ENCODE results near the gene HCN2.

The HCN2 gene

DNA sequence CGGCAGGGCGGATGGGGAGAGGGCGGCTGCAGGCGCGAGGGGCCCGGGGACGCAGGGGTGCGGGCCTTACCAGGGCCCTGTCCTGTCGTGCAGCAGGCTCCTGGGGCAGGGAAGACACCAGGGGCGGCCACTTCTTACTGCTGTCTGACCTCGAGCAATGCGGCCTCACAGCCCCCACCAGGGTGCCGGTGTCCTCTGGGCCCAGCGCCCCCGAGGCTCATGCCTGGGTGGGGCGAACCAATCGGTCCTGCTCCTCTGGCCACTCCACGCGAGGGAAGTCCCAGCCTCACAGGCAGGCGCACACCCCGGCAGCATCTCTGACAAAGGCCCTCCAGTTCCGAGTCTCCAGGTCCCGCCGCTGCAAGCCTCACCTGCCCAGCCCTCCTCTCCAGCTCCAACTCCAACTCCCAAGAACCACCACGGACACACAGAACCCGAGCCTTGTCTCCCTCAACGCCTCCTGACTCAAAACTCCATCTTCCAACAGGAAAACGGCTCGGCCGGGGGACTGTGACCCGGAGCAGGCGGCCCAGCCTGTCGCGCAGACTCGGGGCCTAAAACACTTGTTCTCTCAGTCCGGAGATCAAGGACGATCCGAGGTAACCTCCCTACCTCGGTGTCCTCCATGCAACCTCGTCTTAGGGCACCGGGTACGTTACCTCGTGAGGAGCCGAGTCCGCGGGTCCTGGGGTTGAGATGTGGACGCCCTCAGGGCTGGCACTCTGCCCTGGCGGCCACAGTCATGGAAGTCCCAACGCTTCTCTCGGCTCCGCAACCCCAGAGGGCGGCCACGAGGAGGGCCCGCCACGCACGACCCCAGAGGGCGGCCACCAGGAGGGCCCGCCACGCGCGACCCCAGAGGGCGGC lies 56.5 kb downstream of the HCN2 start:
- Histone ChIP-seq H3K4me2 (ENCODE audit: low read length) (no peak overlapping the region), H2AFZ (ENCODE audit: low read length) (no peak overlapping the region), H4K20me1 (ENCODE audit: insufficient read depth, low read length) (no peaks in the 10 kb centered on the region), H3K79me2 (ENCODE audit: insufficient read depth, low read length) (no peaks in the 10 kb centered on the region), H3K4me1 (ENCODE audit: insufficient read depth, low read length, severe bottlenecking) (peaks cover 4% of the 10 kb centered on the region), H3F3A (ENCODE audit: insufficient read depth, low read length) (no peaks in the 10 kb centered on the region; the same call in 1 of the 2 replicates), H3K9ac (ENCODE audit: low read length) (no peak overlapping the region), H3K27ac (ENCODE audit: low read depth, low read length, poor library complexity, severe bottlenecking) (no peak overlapping the region), H3K9me2 (ENCODE audit: low read depth, low read length) (no peaks in the 10 kb centered on the region), H3K36me3 (ENCODE audit: insufficient read depth, low read length) (peaks cover 66% of the 10 kb centered on the region), H3K4me3 (ENCODE audit: low read depth, low read length, poor library complexity, severe bottlenecking) (no peak overlapping the region), H3K27me3 (ENCODE audit: insufficient read depth, low read length) (no peaks in the 10 kb centered on the region; the same call in 1 of the 2 replicates), H3K9me3 (ENCODE audit: low read length) (no peaks in the 10 kb centered on the region)
- TF ChIP-seq, protein P1, sequence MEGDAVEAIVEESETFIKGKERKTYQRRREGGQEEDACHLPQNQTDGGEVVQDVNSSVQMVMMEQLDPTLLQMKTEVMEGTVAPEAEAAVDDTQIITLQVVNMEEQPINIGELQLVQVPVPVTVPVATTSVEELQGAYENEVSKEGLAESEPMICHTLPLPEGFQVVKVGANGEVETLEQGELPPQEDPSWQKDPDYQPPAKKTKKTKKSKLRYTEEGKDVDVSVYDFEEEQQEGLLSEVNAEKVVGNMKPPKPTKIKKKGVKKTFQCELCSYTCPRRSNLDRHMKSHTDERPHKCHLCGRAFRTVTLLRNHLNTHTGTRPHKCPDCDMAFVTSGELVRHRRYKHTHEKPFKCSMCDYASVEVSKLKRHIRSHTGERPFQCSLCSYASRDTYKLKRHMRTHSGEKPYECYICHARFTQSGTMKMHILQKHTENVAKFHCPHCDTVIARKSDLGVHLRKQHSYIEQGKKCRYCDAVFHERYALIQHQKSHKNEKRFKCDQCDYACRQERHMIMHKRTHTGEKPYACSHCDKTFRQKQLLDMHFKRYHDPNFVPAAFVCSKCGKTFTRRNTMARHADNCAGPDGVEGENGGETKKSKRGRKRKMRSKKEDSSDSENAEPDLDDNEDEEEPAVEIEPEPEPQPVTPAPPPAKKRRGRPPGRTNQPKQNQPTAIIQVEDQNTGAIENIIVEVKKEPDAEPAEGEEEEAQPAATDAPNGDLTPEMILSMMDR (IDR thresholded peaks at IDR 0.05; ENCODE audit: low read length) = no peak
- TF ChIP-seq EZH2 (IDR thresholded peaks at IDR 0.05; ENCODE audit: borderline replicate concordance, low read length) = no peak

- Histone ChIP-seq H3K79me2 (ENCODE audit: insufficient read depth, low read length) (no peaks in the 10 kb centered on the region), H3K27ac (ENCODE audit: low read depth, low read length, poor library complexity, severe bottlenecking) (no peak overlapping the region), H3K4me1 (ENCODE audit: insufficient read depth, low read length, severe bottlenecking) (no peaks in the 10 kb centered on the region), H3K9me3 (ENCODE audit: low read length) (no peaks in the 10 kb centered on the region), H3F3A (ENCODE audit: insufficient read depth, low read length) (no peaks in the 10 kb centered on the region), H3K4me2 (ENCODE audit: low read length) (no peak overlapping the region), H3K9ac (ENCODE audit: low read length) (no peak overlapping the region), H2AFZ (ENCODE audit: low read length) (no peak overlapping the region), H3K36me3 (ENCODE audit: insufficient read depth, low read length) (peaks cover 74% of the 10 kb centered on the region), H3K27me3 (ENCODE audit: insufficient read depth, low read length) (no peaks in the 10 kb centered on the region; the same call in 1 of the 2 replicates), H4K20me1 (ENCODE audit: insufficient read depth, low read length) (no peaks in the 10 kb centered on the region), H3K4me3 (ENCODE audit: low read depth, low read length, poor library complexity, severe bottlenecking) (no peak overlapping the region), H3K9me2 (ENCODE audit: low read depth, low read length) (no peaks in the 10 kb centered on the region)
- no peak for TF ChIP-seq EZH2 (IDR thresholded peaks at IDR 0.05; ENCODE audit: borderline replicate concordance, low read length)
- TF ChIP-seq, protein P1 (IDR thresholded peaks at IDR 0.05; ENCODE audit: low read length) = no peak
Measured at GRCh38 chr19:646779-647565, 57.3 kb downstream of the HCN2 start.

- H3F3A ChIP-seq (ENCODE audit: insufficient read depth, low read length) = no peaks in the 10 kb centered on the region
- H3K27me3 ChIP-seq (ENCODE audit: insufficient read depth, low read length) = no peaks in the 10 kb centered on the region; the same call in 1 of the 2 replicates
- no peak overlapping the region for H2AFZ ChIP-seq (ENCODE audit: low read length)
- no peaks in the 10 kb centered on the region for H4K20me1 ChIP-seq (ENCODE audit: insufficient read depth, low read length)
- H3K27ac ChIP-seq (ENCODE audit: low read depth, low read length, poor library complexity, severe bottlenecking) = no peak overlapping the region
- H3K9me2 ChIP-seq (ENCODE audit: low read depth, low read length) = no peaks in the 10 kb centered on the region
- no peaks in the 10 kb centered on the region for H3K4me1 ChIP-seq (ENCODE audit: insufficient read depth, low read length, severe bottlenecking)
- no peaks in the 10 kb centered on the region for H3K79me2 ChIP-seq (ENCODE audit: insufficient read depth, low read length)
- peaks cover 82% of the 10 kb centered on the region for H3K36me3 ChIP-seq (ENCODE audit: insufficient read depth, low read length)
- H3K4me2 ChIP-seq (ENCODE audit: low read length) = no peak overlapping the region
- no peak overlapping the region for H3K4me3 ChIP-seq (ENCODE audit: low read depth, low read length, poor library complexity, severe bottlenecking)
- H3K9me3 ChIP-seq (ENCODE audit: low read length) = no peaks in the 10 kb centered on the region
- no peak overlapping the region for H3K9ac ChIP-seq (ENCODE audit: low read length)
- TF ChIP-seq, protein P1 (IDR thresholded peaks at IDR 0.05; ENCODE audit: low read length) = no peak
- TF ChIP-seq EZH2 (IDR thresholded peaks at IDR 0.05; ENCODE audit: borderline replicate concordance, low read length) = no peak
Measured at GRCh38 chr19:647566-648284, 58.0 kb downstream of the HCN2 start.

Data from OCI-LY1 (cell line).